CD4-positive, CD25-positive, alpha-beta regulatory T cell (primary cell): Measurements from ENCODE around the gene SLC5A12. TPM values are rescaled to one million over a fixed set of nuclear protein-coding genes. Genes with fewer than 3 reads are reported as not detected.
A peak's percentile ranks its signal among the peaks of the same experiment; 100 is the strongest.

Source experiments
- ATAC-seq, 2 donors: fragments of 150-1000 bp; cut with Tn5 transposase; one replicate each; pipeline ENCODE4 v1.10.0; 2021; ENCODE audit warnings: low read depth in 2 of 2, moderate number of reproducible peaks in 2 of 2, moderate library complexity in 1 of 2
- DNase-seq, 3 donors: peaks; one replicate each; pipeline versions ENCODE4 v3.0.0 to v3.0.0-alpha.2; 2012 to 2022; ENCODE audit warnings: mixed read lengths in 1 of 3
- H3K27ac ChIP-seq: one replicate; pipeline ENCODE4 v1.7.0; 2013; ENCODE audit warnings: mild to moderate bottlenecking, low read length; ENCODE audit not compliant: insufficient read depth, poor library complexity, severe bottlenecking
- H3K27me3 ChIP-seq: one replicate; pipeline ENCODE4 v1.7.0; 2013; ENCODE audit warnings: low read length; ENCODE audit not compliant: control insufficient read depth, insufficient read depth
- H3K36me3 ChIP-seq: one replicate; pipeline ENCODE4 v1.7.0; 2013; ENCODE audit warnings: mild to moderate bottlenecking, low read length, moderate library complexity; ENCODE audit not compliant: control insufficient read depth, insufficient read depth
- H3K4me1 ChIP-seq: 2 replicates; pipeline ENCODE4 v1.7.0; 2013; ENCODE audit warnings: mild to moderate bottlenecking, low read length; ENCODE audit not compliant: insufficient read depth, control insufficient read depth, poor library complexity, severe bottlenecking
- H3K4me3 ChIP-seq: one replicate; pipeline ENCODE4 v1.7.0; 2013; ENCODE audit warnings: low read depth, mild to moderate bottlenecking, low read length, moderate library complexity
- H3K9me3 ChIP-seq, 2 experiments: 1 replicate in 1 of 2; 2 replicates in 1 of 2; pipeline ENCODE4 v1.7.0; 2013; ENCODE audit warnings: low read length in 2 of 2, mild to moderate bottlenecking in 1 of 2, moderate library complexity in 1 of 2; ENCODE audit not compliant: control insufficient read depth in 2 of 2
- H3K27ac Mint-ChIP-seq, 3 donors: one replicate each; pipeline ENCODE4 v1.8.0; 2020 to 2022; ENCODE audit warnings: mild to moderate bottlenecking in 3 of 3, mixed read lengths in 3 of 3, moderate library complexity in 2 of 3
- H3K27me3 Mint-ChIP-seq: one replicate; pipeline ENCODE4 v1.8.0; 2022; ENCODE audit warnings: mild to moderate bottlenecking, mixed read lengths
- H3K36me3 Mint-ChIP-seq: one replicate; pipeline ENCODE4 v1.8.0; 2020; ENCODE audit warnings: mixed read lengths
- H3K4me1 Mint-ChIP-seq, 4 donors: one replicate each; pipeline ENCODE4 v1.8.0; 2020 to 2022; ENCODE audit warnings: mixed read lengths in 4 of 4, mild to moderate bottlenecking in 1 of 4
- H3K4me3 Mint-ChIP-seq, 4 donors: one replicate each; pipeline ENCODE4 v1.8.0; 2020 to 2022; ENCODE audit warnings: mild to moderate bottlenecking in 4 of 4, mixed read lengths in 4 of 4, moderate library complexity in 3 of 4
- H3K9me3 Mint-ChIP-seq, 7 donors: one replicate each; pipeline ENCODE4 v1.8.0; 2020 to 2022; ENCODE audit warnings: mixed read lengths in 7 of 7, mild to moderate bottlenecking in 3 of 7, moderate library complexity in 2 of 7
- polyA plus RNA-seq, 4 donors: library from polyadenylated mRNA; unstranded; fragments of 300-500 nt; fragmentation: Illumina TruSeq; gene quantifications; one replicate each; pipeline ENCODE4 v1.2.3, GENCODE V29; 2021
- total RNA-seq: library from RNA; stranded (reverse); gene quantifications from one replicate; pipeline ENCODE4 v1.2.3, GENCODE V29; 2022

The SLC5A12 gene
- total and polyA plus RNA-seq, 5 donors from 2014 or later = not detected

DNA sequence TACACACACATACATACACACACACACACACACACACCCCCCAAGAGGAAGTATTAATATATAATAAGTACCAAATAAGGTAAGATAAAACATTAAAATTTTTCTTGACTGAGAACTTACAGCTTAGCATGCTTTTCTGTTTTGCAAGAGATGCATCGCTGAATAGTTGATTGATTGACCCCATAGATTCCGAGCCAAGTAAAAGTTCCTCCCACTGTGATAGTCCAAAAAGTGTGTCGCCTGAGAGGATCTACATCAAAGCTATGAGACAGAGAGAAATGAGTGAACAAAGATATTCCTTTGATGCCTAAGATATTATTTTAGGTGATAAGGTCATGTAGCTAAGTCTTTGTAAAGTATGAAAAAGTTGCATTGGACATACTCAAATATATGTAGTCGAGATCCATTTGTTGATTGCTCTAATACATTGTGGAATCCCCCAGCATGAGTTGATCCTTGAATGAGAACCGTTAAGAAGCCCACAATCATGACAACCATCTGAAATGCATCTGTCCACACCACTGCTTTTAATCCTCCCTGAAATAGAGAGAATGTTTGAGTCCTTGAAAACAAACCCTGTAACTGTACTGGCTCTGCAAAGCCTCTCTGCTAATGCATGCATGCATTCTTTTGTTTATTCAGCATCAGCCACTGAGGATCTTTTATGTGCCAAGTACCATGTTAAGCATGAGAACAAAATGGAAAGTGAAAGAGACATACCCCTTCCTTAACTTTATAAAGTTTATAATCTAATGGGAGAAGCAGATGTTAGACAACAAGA lies 18.3 kb downstream of the SLC5A12 start:
- Histone ChIP-seq H3K9me3 (no peaks in the 10 kb centered on the region), H3K36me3 (no peaks in the 10 kb centered on the region), H3K4me1 (no peaks in the 10 kb centered on the region), H3K27ac (no peak overlapping the region), H3K4me3 (no peak overlapping the region), H3K27me3 (no peaks in the 10 kb centered on the region)
- Mint-ChIP-seq H3K4me1 (no peaks in the 10 kb centered on the region), H3K9me3 (peaks cover 0 to 10% (median 2%) of the 10 kb centered on the region in 7 donors), H3K27me3 (no peaks in the 10 kb centered on the region), H3K27ac (no peak overlapping the region), H3K36me3 (no peaks in the 10 kb centered on the region), H3K4me3 (no peak overlapping the region)
- DNase-seq (no peak), ATAC-seq (no peak)

DNA sequence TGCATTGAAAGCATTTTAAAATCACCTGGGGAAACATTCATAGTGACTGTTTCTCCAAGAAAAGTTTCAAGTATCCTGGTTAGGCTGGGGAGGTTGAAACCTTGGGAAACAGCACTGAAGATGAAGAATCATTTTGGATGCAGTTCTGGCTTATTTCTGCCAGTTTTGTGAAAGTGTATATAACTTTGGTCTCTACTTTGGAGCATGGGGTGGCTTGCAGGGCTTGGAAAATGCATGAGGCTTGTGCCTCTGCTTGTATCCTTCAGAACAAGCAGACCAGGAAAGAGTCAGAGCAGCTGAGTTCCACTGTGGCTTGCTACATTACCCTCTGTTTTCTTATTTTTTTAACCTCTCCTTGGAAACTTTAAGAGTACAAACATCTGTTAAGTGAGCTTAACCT lies 19.5 kb downstream of the SLC5A12 start:
- DNase-seq (no peak), ATAC-seq (no peak)
- Histone ChIP-seq H3K4me1 (no peaks in the 10 kb centered on the region), H3K9me3 (no peaks in the 10 kb centered on the region), H3K27ac (no peak overlapping the region), H3K4me3 (no peak overlapping the region), H3K27me3 (no peaks in the 10 kb centered on the region), H3K36me3 (no peaks in the 10 kb centered on the region)
- H3K27ac Mint-ChIP-seq = no peak overlapping the region
- no peaks in the 10 kb centered on the region for H3K36me3 Mint-ChIP-seq
- H3K9me3 Mint-ChIP-seq = peaks cover 0 to 10% (median 2%) of the 10 kb centered on the region in 7 donors
- no peak overlapping the region for H3K4me3 Mint-ChIP-seq
- no peaks in the 10 kb centered on the region for H3K4me1 Mint-ChIP-seq
- no peaks in the 10 kb centered on the region for H3K27me3 Mint-ChIP-seq

DNA sequence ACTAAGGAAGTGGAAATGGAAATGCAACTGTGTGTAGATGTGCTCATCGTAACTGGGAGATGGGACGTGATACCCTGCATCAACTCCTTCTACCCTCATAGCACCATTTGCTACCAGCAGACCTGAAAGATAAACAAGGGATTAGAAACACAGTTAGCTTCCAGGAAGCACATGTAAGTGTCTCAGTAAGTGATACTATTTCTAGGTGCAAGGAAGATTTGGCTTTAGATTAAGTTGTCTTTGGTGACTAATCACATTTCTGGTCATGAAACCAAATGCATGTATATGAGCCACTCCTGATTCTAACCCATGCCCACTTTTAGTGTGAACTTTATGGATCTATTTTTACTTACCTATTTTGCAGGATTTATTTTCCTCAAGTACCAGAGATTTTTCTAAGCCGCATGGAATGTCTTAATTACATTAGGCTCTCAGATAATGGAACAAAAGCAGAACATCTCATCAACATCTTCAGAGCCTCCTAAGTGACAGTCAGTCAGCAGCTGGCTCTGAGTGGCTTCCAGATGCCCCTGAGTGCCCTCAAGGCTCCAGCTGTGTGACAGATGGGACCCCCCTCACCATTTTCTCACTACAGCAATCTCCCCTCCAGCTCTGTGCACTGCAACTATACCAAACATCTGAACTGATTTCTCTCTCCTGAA lies 21.2 kb downstream of the SLC5A12 start:
- no peaks in the 10 kb centered on the region for H3K4me1 Mint-ChIP-seq
- H3K27ac ChIP-seq = no peak overlapping the region
- no peaks in the 10 kb centered on the region for H3K4me1 ChIP-seq
- H3K27ac Mint-ChIP-seq = no peak overlapping the region
- no peaks in the 10 kb centered on the region for H3K36me3 ChIP-seq
- no peak for DNase-seq
- no peaks in the 10 kb centered on the region for H3K27me3 ChIP-seq
- H3K4me3 ChIP-seq = no peak overlapping the region
- peaks cover 0 to 15% (median 1%) of the 10 kb centered on the region in 7 donors for H3K9me3 Mint-ChIP-seq
- H3K36me3 Mint-ChIP-seq = no peaks in the 10 kb centered on the region
- H3K4me3 Mint-ChIP-seq = no peak overlapping the region
- no peaks in the 10 kb centered on the region for H3K27me3 Mint-ChIP-seq
- ATAC-seq = no peak
- H3K9me3 ChIP-seq = no peaks in the 10 kb centered on the region

DNA sequence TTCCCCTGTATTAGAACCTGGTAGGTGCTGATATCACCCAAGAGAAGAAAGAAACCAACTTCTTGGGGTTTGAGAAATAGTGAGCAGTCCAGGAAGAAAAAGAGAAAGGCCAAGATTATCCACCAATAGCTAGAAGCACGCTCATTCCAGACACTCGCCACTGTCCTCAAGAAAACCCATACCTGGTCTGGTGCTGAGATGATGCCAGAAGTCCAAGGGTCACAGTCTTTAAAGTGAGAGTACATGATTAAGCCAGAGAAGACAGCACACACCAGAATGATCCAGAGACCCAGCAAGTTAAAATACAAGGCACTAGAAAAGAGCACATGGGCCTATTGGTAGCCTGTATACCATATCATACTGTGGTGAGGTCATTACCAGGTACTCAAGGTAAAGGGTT lies 23.6 kb downstream of the SLC5A12 start:
- Histone ChIP-seq H3K4me3 (no peak overlapping the region), H3K27me3 (no peaks in the 10 kb centered on the region), H3K4me1 (no peaks in the 10 kb centered on the region), H3K27ac (no peak overlapping the region), H3K36me3 (no peaks in the 10 kb centered on the region), H3K9me3 (no peaks in the 10 kb centered on the region)
- Mint-ChIP-seq H3K27ac (no peak overlapping the region), H3K27me3 (no peaks in the 10 kb centered on the region), H3K4me3 (no peak overlapping the region), H3K36me3 (no peaks in the 10 kb centered on the region), H3K9me3 (peaks cover 0 to 10% (median 0%) of the 10 kb centered on the region in 7 donors), H3K4me1 (no peaks in the 10 kb centered on the region)
- ATAC-seq (no peak), DNase-seq (no peak)

DNA sequence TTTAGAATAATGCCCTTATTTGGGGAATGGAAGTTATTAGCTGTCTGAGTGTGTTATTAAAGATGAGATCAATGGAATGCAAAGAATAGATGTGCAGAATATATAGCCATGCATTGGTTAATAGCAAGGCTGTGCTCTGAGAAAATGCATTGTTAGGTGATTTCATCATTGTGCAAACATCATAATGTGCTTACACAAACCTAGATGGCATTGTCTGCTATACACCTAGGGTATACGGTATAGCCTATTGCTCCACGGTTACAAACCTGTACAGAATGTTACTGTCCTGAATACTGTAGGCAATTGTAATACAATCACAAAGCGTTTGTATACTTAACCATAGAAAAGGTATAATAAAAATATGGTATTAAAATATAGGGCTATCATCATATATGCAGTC lies 25.5 kb downstream of the SLC5A12 start:
- Mint-ChIP-seq H3K4me1 (no peaks in the 10 kb centered on the region), H3K4me3 (no peak overlapping the region), H3K9me3 (peaks cover 0 to 7% (median 0%) of the 10 kb centered on the region in 7 donors), H3K36me3 (no peaks in the 10 kb centered on the region), H3K27ac (no peak overlapping the region), H3K27me3 (no peaks in the 10 kb centered on the region)
- H3K27me3 ChIP-seq = no peaks in the 10 kb centered on the region
- H3K27ac ChIP-seq = no peak overlapping the region
- ATAC-seq = no peak
- DNase-seq = no peak
- no peaks in the 10 kb centered on the region for H3K36me3 ChIP-seq
- no peak overlapping the region for H3K4me3 ChIP-seq
- no peaks in the 10 kb centered on the region for H3K4me1 ChIP-seq
- no peaks in the 10 kb centered on the region for H3K9me3 ChIP-seq

DNA sequence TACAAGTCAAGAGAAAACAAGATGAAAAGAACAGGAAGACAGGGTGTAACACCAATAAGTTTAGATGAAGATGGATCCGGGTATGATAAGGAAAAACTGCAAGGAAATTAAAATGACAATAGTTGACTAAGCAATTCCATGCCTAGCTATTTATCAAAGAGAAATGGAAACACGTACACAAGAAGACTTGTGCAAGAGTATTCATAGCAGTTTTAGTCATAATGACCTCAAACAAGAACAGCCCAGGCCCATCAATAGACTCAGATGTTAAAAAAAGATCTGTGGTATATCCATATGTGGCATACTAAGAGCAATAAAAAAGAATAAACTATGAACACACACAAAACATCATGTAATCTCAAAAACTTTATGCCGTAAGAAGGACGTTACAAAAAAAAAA lies 33.2 kb downstream of the SLC5A12 start:
- Histone ChIP-seq H3K4me1 (no peaks in the 10 kb centered on the region), H3K9me3 (peaks cover 0 to 3% of the 10 kb centered on the region in 2 experiments), H3K27ac (no peak overlapping the region), H3K36me3 (no peaks in the 10 kb centered on the region), H3K4me3 (no peak overlapping the region), H3K27me3 (no peaks in the 10 kb centered on the region)
- Mint-ChIP-seq H3K27me3 (no peaks in the 10 kb centered on the region), H3K36me3 (no peaks in the 10 kb centered on the region), H3K9me3 (peaks cover 0 to 19% (median 6%) of the 10 kb centered on the region in 7 donors), H3K4me1 (no peaks in the 10 kb centered on the region), H3K4me3 (peak overlapping the region in 1 of 4 donors; percentile 68), H3K27ac (no peak overlapping the region)
- ATAC-seq (no peak), DNase-seq (no peak)

DNA sequence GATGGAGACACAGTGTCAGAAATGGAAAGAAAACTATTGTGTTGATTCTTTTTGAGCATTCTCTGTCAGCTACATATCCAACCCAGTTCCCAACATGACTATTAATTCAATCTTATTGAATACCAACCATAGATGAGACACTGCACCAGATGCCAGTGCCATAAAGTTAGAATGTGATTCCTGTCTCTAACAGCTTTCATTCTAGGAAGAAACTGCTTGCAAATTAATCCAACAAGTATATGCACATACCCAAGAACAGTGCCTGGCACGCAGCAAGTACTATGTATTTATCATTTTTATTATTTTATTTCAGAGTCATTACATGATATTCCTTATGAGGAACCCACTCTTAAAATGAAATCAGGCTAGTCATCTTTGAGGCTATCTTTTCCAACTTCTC lies 34.5 kb downstream of the SLC5A12 start:
- H3K4me1 Mint-ChIP-seq = no peaks in the 10 kb centered on the region
- no peaks in the 10 kb centered on the region for H3K4me1 ChIP-seq
- H3K27me3 ChIP-seq = no peaks in the 10 kb centered on the region
- no peak overlapping the region for H3K4me3 ChIP-seq
- H3K27ac Mint-ChIP-seq = no peak overlapping the region
- no peaks in the 10 kb centered on the region for H3K36me3 ChIP-seq
- H3K9me3 ChIP-seq = peaks cover 0 to 3% of the 10 kb centered on the region in 2 experiments
- H3K4me3 Mint-ChIP-seq = no peak overlapping the region
- peaks cover 0 to 19% (median 6%) of the 10 kb centered on the region in 7 donors for H3K9me3 Mint-ChIP-seq
- H3K27ac ChIP-seq = no peak overlapping the region
- ATAC-seq (no peak), DNase-seq (no peak)
- H3K36me3 Mint-ChIP-seq = no peaks in the 10 kb centered on the region
- no peaks in the 10 kb centered on the region for H3K27me3 Mint-ChIP-seq

DNA sequence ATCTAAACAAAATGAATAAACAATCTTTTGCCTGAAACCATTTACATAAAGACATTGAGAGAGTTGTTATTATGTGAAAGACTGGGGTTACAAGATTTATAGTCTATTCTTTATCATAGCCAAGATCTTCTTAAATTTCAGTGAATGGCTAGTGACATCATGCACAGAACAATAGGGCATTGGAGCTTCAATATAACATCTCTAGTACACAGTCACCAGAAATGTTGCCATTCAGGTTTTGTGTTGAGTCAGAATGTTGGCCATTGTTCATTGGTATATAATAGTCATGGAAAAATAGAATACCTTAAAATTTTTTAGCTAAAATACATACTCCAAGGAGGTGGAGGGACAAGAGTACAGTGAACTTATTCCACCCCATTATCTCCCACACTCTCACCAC lies 44.3 kb downstream of the SLC5A12 start:
- no peak overlapping the region for H3K4me3 ChIP-seq
- H3K27ac ChIP-seq = no peak overlapping the region
- no peaks in the 10 kb centered on the region for H3K36me3 Mint-ChIP-seq
- H3K36me3 ChIP-seq = no peaks in the 10 kb centered on the region
- H3K9me3 ChIP-seq = no peaks in the 10 kb centered on the region
- H3K27me3 ChIP-seq = no peaks in the 10 kb centered on the region
- H3K4me1 Mint-ChIP-seq = no peaks in the 10 kb centered on the region
- DNase-seq = no peak
- no peak overlapping the region for H3K4me3 Mint-ChIP-seq
- no peaks in the 10 kb centered on the region for H3K4me1 ChIP-seq
- no peak for ATAC-seq
- peaks cover 1 to 19% (median 5%) of the 10 kb centered on the region in 7 donors for H3K9me3 Mint-ChIP-seq
- no peaks in the 10 kb centered on the region for H3K27me3 Mint-ChIP-seq
- H3K27ac Mint-ChIP-seq = no peak overlapping the region
